T-helper 1 cell treated with Interleukin-12 subunit alpha and Interleukin-12 subunit beta and Interleukin-4 antibody, amounts not matched to agents 30 μg/mL and 1 μg/mL, for 36 hours (primary cell): ENCODE measurements around the gene NTRK2.
"Not testable (repeated sequence)": the region's sequence is repeated elsewhere in the genome, so short reads cannot be mapped to it uniquely, and the experiment has no call there.

ENCODE experiments used
- H3K27ac Mint-ChIP-seq: one replicate; pipeline ENCODE4 v1.8.0; 2021; ENCODE audit warnings: mild to moderate bottlenecking, mixed read lengths
- H3K27me3 Mint-ChIP-seq: one replicate; pipeline ENCODE4 v1.8.0; 2021; ENCODE audit warnings: low read depth, mixed read lengths
- H3K36me3 Mint-ChIP-seq: one replicate; pipeline ENCODE4 v1.8.0; 2021; ENCODE audit warnings: low read depth, mixed read lengths
- H3K4me1 Mint-ChIP-seq: one replicate; pipeline ENCODE4 v1.8.0; 2021; ENCODE audit warnings: low read depth, mixed read lengths
- H3K4me3 Mint-ChIP-seq: one replicate; pipeline ENCODE4 v1.8.0; 2021; ENCODE audit warnings: mild to moderate bottlenecking, moderate library complexity, mixed read lengths
- H3K9me3 Mint-ChIP-seq: one replicate; pipeline ENCODE4 v1.8.0; 2021; ENCODE audit warnings: mixed read lengths

NTRK2 gene

GRCh38 chr9:84897362-84898094, 228.0 kb downstream of the NTRK2 start:
- Mint-ChIP-seq H3K27ac (no peak overlapping the region), H3K4me1 (no peaks in the 10 kb centered on the region), H3K27me3 (no peaks in the 10 kb centered on the region), H3K9me3 (no peaks in the 10 kb centered on the region), H3K4me3 (no peak overlapping the region), H3K36me3 (no peaks in the 10 kb centered on the region)

- Mint-ChIP-seq H3K27me3 (no peaks in the 10 kb centered on the region), H3K27ac (no peak overlapping the region), H3K9me3 (no peaks in the 10 kb centered on the region), H3K36me3 (no peaks in the 10 kb centered on the region), H3K4me3 (no peak overlapping the region), H3K4me1 (no peaks in the 10 kb centered on the region)
Observed at GRCh38 chr9:84898188-84898587, 228.7 kb downstream of the NTRK2 start.

GRCh38 chr9:84898618-84899017, 229.1 kb downstream of the NTRK2 start:
- H3K27ac Mint-ChIP-seq, H3K27me3 Mint-ChIP-seq, H3K9me3 Mint-ChIP-seq, H3K4me1 Mint-ChIP-seq, H3K36me3 Mint-ChIP-seq, H3K4me3 Mint-ChIP-seq: not testable (repeated sequence)

- Mint-ChIP-seq H3K27me3 (no peaks in the 10 kb centered on the region), H3K4me3 (no peak overlapping the region), H3K27ac (no peak overlapping the region), H3K4me1 (no peaks in the 10 kb centered on the region), H3K9me3 (no peaks in the 10 kb centered on the region), H3K36me3 (no peaks in the 10 kb centered on the region)
Observed at GRCh38 chr9:84899326-84899725, 229.8 kb downstream of the NTRK2 start.

GRCh38 chr9:84900421-84900820, 230.9 kb downstream of the NTRK2 start:
- H3K9me3 Mint-ChIP-seq: no peaks in the 10 kb centered on the region
- H3K36me3 Mint-ChIP-seq: no peaks in the 10 kb centered on the region
- H3K27me3 Mint-ChIP-seq: no peaks in the 10 kb centered on the region
- no peaks in the 10 kb centered on the region for H3K4me1 Mint-ChIP-seq
- no peak overlapping the region for H3K27ac Mint-ChIP-seq
- H3K4me3 Mint-ChIP-seq: no peak overlapping the region

- H3K27me3 Mint-ChIP-seq: no peaks in the 10 kb centered on the region
- H3K36me3 Mint-ChIP-seq: no peaks in the 10 kb centered on the region
- H3K9me3 Mint-ChIP-seq: no peaks in the 10 kb centered on the region
- no peaks in the 10 kb centered on the region for H3K4me1 Mint-ChIP-seq
- H3K4me3 Mint-ChIP-seq: no peak overlapping the region
- no peak overlapping the region for H3K27ac Mint-ChIP-seq
Observed at GRCh38 chr9:84903963-84904362, 234.4 kb downstream of the NTRK2 start.

GRCh38 chr9:84916769-84917168, 247.2 kb downstream of the NTRK2 start:
- Mint-ChIP-seq H3K36me3 (no peaks in the 10 kb centered on the region), H3K4me1 (no peaks in the 10 kb centered on the region), H3K9me3 (no peaks in the 10 kb centered on the region), H3K27me3 (no peaks in the 10 kb centered on the region), H3K27ac (no peak overlapping the region), H3K4me3 (no peak overlapping the region)

GRCh38 chr9:84917366-84918070, 248.0 kb downstream of the NTRK2 start:
- H3K36me3 Mint-ChIP-seq: no peaks in the 10 kb centered on the region
- H3K9me3 Mint-ChIP-seq: no peaks in the 10 kb centered on the region
- no peaks in the 10 kb centered on the region for H3K4me1 Mint-ChIP-seq
- H3K27ac Mint-ChIP-seq: no peak overlapping the region
- no peaks in the 10 kb centered on the region for H3K27me3 Mint-ChIP-seq
- H3K4me3 Mint-ChIP-seq: no peak overlapping the region

GRCh38 chr9:84919440-84919839, 249.9 kb downstream of the NTRK2 start:
- no peaks in the 10 kb centered on the region for H3K9me3 Mint-ChIP-seq
- H3K4me1 Mint-ChIP-seq: no peaks in the 10 kb centered on the region
- no peaks in the 10 kb centered on the region for H3K36me3 Mint-ChIP-seq

GRCh38 chr9:84921175-84921574, 251.6 kb downstream of the NTRK2 start:
- H3K27me3 Mint-ChIP-seq: no peaks in the 10 kb centered on the region
- no peak overlapping the region for H3K27ac Mint-ChIP-seq
- H3K4me3 Mint-ChIP-seq: no peak overlapping the region
- no peaks in the 10 kb centered on the region for H3K9me3 Mint-ChIP-seq
- H3K36me3 Mint-ChIP-seq: no peaks in the 10 kb centered on the region
- H3K4me1 Mint-ChIP-seq: no peaks in the 10 kb centered on the region

More at GRCh38 chr9:84919440-84919839, 249.9 kb downstream of the NTRK2 start:
- Mint-ChIP-seq H3K27me3 (no peaks in the 10 kb centered on the region), H3K27ac (no peak overlapping the region), H3K4me3 (no peak overlapping the region)

GRCh38 chr9:84922051-84922450, 252.5 kb downstream of the NTRK2 start:
- no peaks in the 10 kb centered on the region for H3K36me3 Mint-ChIP-seq
- no peak overlapping the region for H3K4me3 Mint-ChIP-seq
- no peak overlapping the region for H3K27ac Mint-ChIP-seq
- H3K9me3 Mint-ChIP-seq: no peaks in the 10 kb centered on the region
- no peaks in the 10 kb centered on the region for H3K4me1 Mint-ChIP-seq
- no peaks in the 10 kb centered on the region for H3K27me3 Mint-ChIP-seq

- Mint-ChIP-seq H3K27me3 (no peaks in the 10 kb centered on the region), H3K4me1 (no peaks in the 10 kb centered on the region), H3K27ac (no peak overlapping the region), H3K36me3 (no peaks in the 10 kb centered on the region), H3K9me3 (no peaks in the 10 kb centered on the region), H3K4me3 (no peak overlapping the region)
Observed at GRCh38 chr9:84924266-84924665, 254.7 kb downstream of the NTRK2 start.

- Mint-ChIP-seq H3K4me3 (no peak overlapping the region), H3K27me3 (no peaks in the 10 kb centered on the region), H3K27ac (no peak overlapping the region), H3K36me3 (no peaks in the 10 kb centered on the region), H3K9me3 (no peaks in the 10 kb centered on the region), H3K4me1 (no peaks in the 10 kb centered on the region)
Observed at GRCh38 chr9:84925225-84925872, 255.8 kb downstream of the NTRK2 start.

- H3K27me3 Mint-ChIP-seq: no peaks in the 10 kb centered on the region
- H3K36me3 Mint-ChIP-seq: no peaks in the 10 kb centered on the region
- H3K9me3 Mint-ChIP-seq: no peaks in the 10 kb centered on the region
- H3K27ac Mint-ChIP-seq: no peak overlapping the region
- H3K4me3 Mint-ChIP-seq: no peak overlapping the region
- H3K4me1 Mint-ChIP-seq: no peaks in the 10 kb centered on the region
Observed at GRCh38 chr9:84926793-84927192, 257.3 kb downstream of the NTRK2 start.

GRCh38 chr9:84928419-84928818, 258.9 kb downstream of the NTRK2 start:
- H3K4me1 Mint-ChIP-seq: no peaks in the 10 kb centered on the region
- H3K36me3 Mint-ChIP-seq: no peaks in the 10 kb centered on the region
- no peak overlapping the region for H3K4me3 Mint-ChIP-seq
- H3K9me3 Mint-ChIP-seq: no peaks in the 10 kb centered on the region
- H3K27ac Mint-ChIP-seq: no peak overlapping the region
- no peaks in the 10 kb centered on the region for H3K27me3 Mint-ChIP-seq
